ENCODE measurements around the gene SLC48A1.

SLC48A1 gene

DNA sequence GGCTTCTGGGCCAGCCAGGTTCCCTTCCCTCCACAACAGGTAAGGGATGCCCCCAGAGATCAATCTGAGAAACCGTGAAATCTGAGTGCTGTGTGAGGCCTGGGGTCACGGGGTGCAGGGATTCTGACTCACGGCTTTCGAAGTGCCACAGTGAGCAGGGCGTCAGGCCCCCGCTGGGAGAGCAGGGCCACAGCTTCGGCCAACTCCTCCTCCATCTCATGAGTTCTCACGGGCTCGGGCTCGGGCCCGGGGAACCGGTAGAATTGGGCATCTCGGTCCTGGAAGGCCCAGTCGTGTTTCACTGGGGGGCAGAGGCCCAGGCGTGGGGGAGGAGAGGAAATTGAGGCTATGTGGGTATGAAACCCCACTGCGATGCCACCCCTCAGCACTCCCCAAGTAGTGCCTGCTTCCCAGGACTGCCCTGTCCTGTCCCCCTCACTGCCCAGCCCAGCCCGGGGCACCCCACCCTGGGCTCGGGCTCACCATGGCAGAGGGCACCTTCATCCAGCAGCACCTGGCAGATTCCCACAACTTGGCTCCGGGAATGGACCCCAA, 22.0 kb upstream of the SLC48A1 start (continued):
- TF ChIP-seq, protein P1, sequence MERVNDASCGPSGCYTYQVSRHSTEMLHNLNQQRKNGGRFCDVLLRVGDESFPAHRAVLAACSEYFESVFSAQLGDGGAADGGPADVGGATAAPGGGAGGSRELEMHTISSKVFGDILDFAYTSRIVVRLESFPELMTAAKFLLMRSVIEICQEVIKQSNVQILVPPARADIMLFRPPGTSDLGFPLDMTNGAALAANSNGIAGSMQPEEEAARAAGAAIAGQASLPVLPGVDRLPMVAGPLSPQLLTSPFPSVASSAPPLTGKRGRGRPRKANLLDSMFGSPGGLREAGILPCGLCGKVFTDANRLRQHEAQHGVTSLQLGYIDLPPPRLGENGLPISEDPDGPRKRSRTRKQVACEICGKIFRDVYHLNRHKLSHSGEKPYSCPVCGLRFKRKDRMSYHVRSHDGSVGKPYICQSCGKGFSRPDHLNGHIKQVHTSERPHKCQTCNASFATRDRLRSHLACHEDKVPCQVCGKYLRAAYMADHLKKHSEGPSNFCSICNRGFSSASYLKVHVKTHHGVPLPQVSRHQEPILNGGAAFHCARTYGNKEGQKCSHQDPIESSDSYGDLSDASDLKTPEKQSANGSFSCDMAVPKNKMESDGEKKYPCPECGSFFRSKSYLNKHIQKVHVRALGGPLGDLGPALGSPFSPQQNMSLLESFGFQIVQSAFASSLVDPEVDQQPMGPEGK (CRISPR knock-in tag; IDR thresholded peaks at IDR 0.05; ENCODE audit: borderline replicate concordance): no peak

DNA sequence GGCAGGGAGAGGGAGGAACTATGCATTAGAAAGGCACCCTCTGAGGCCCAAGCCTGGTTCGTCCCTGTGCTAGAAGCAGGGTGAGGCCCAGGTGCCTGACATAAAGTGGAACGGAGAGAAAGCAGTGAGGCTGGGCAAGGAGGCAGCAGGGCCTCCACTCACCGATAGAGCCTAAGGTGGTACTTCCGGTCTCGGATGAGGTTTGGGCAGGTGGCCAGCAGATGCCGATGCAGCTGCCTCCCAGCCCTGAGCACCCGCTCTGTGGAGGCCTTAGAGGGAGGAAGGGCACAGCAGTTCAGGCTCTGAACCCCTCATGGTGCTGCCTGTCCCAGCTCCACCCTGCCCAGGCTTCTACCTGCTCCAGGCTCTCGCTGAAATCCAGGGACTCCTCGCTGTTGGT, 21.5 kb upstream of the SLC48A1 start:
- TF ChIP-seq TCF4 (CRISPR knock-in tag; IDR thresholded peaks at IDR 0.05; ENCODE audit: borderline replicate concordance) (no peak), PPARA (CRISPR knock-in tag; IDR thresholded peaks at IDR 0.05; ENCODE audit: borderline replicate concordance) (no peak), TOX (CRISPR knock-in tag; IDR thresholded peaks at IDR 0.05; ENCODE audit: borderline replicate concordance) (no peak), ZFP3 (CRISPR knock-in tag; IDR thresholded peaks at IDR 0.05) (no peak), ZC3H10 (CRISPR knock-in tag; IDR thresholded peaks at IDR 0.05) (no peak), ESRRG (CRISPR knock-in tag; IDR thresholded peaks at IDR 0.05) (no peak), OSR1 (CRISPR knock-in tag; IDR thresholded peaks at IDR 0.05) (no peak), ARNTL (CRISPR knock-in tag; IDR thresholded peaks at IDR 0.05; ENCODE audit: borderline replicate concordance, low read depth) (no peak)
- TF ChIP-seq, protein P1 (CRISPR knock-in tag; IDR thresholded peaks at IDR 0.05; ENCODE audit: borderline replicate concordance): no peak
- TF ChIP-seq, protein P2, sequence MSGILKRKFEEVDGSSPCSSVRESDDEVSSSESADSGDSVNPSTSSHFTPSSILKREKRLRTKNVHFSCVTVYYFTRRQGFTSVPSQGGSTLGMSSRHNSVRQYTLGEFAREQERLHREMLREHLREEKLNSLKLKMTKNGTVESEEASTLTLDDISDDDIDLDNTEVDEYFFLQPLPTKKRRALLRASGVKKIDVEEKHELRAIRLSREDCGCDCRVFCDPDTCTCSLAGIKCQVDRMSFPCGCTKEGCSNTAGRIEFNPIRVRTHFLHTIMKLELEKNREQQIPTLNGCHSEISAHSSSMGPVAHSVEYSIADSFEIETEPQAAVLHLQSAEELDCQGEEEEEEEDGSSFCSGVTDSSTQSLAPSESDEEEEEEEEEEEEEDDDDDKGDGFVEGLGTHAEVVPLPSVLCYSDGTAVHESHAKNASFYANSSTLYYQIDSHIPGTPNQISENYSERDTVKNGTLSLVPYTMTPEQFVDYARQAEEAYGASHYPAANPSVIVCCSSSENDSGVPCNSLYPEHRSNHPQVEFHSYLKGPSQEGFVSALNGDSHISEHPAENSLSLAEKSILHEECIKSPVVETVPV (CRISPR knock-in tag; IDR thresholded peaks at IDR 0.05): no peak
- TF ChIP-seq, protein P3, sequence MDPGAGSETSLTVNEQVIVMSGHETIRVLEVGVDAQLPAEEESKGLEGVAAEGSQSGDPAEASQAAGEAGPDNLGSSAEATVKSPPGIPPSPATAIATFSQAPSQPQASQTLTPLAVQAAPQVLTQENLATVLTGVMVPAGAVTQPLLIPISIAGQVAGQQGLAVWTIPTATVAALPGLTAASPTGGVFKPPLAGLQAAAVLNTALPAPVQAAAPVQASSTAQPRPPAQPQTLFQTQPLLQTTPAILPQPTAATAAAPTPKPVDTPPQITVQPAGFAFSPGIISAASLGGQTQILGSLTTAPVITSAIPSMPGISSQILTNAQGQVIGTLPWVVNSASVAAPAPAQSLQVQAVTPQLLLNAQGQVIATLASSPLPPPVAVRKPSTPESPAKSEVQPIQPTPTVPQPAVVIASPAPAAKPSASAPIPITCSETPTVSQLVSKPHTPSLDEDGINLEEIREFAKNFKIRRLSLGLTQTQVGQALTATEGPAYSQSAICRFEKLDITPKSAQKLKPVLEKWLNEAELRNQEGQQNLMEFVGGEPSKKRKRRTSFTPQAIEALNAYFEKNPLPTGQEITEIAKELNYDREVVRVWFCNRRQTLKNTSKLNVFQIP (CRISPR knock-in tag; IDR thresholded peaks at IDR 0.05; ENCODE audit: borderline replicate concordance, low read depth): no peak
- no peak for ATAC-seq

DNA sequence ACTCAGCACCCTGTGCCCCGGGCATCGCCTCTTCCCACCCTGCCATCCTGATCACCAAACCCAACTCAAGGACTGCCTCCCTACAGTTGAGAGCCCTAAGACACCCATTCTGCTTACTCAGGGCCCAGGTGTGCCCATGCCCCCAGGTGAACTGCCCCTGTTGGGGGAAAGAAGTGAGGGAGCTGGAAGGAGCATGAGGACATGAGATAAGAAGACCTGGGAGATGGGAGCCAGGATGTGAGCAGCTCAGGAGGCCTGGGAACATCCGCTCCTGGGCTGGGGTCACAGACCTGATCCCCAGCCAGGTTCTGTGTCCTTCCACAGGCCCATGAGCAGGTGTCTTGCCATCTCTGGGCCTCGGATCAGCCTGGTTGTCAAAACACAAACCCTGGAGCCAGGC, 20.9 kb upstream of the SLC48A1 start:
- ATAC-seq: no peak
- TF ChIP-seq PPARA (CRISPR knock-in tag; IDR thresholded peaks at IDR 0.05; ENCODE audit: borderline replicate concordance) (no peak), ZNF565 (CRISPR knock-in tag; conservative IDR thresholded peaks at IDR 0.05; ENCODE audit: low read depth) (no peak), GLIS3 (CRISPR knock-in tag; IDR thresholded peaks at IDR 0.05) (no peak), SNAI2 (CRISPR knock-in tag; IDR thresholded peaks at IDR 0.05) (no peak), TCF4 (CRISPR knock-in tag; IDR thresholded peaks at IDR 0.05; ENCODE audit: borderline replicate concordance) (no peak), BACH2 (CRISPR knock-in tag; IDR thresholded peaks at IDR 0.05; ENCODE audit: borderline replicate concordance) (no peak), ZNF70 (CRISPR knock-in tag; IDR thresholded peaks at IDR 0.05) (no peak), ESRRG (CRISPR knock-in tag; IDR thresholded peaks at IDR 0.05) (no peak), ZNF8 (CRISPR knock-in tag; IDR thresholded peaks at IDR 0.05) (no peak), ZFP30 (CRISPR knock-in tag; IDR thresholded peaks at IDR 0.05) (no peak)
- TF ChIP-seq, protein P4, sequence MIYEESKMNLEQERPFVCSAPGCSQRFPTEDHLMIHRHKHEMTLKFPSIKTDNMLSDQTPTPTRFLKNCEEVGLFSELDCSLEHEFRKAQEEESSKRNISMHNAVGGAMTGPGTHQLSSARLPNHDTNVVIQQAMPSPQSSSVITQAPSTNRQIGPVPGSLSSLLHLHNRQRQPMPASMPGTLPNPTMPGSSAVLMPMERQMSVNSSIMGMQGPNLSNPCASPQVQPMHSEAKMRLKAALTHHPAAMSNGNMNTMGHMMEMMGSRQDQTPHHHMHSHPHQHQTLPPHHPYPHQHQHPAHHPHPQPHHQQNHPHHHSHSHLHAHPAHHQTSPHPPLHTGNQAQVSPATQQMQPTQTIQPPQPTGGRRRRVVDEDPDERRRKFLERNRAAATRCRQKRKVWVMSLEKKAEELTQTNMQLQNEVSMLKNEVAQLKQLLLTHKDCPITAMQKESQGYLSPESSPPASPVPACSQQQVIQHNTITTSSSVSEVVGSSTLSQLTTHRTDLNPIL (CRISPR knock-in tag; IDR thresholded peaks at IDR 0.05; ENCODE audit: low read depth): no peak
- TF ChIP-seq, protein P3 (CRISPR knock-in tag; IDR thresholded peaks at IDR 0.05; ENCODE audit: borderline replicate concordance, low read depth): no peak
- TF ChIP-seq, protein P1 (CRISPR knock-in tag; IDR thresholded peaks at IDR 0.05; ENCODE audit: borderline replicate concordance): no peak

All from SK-N-SH treated with all-trans-retinoic acid at 6 μM for 48 hours (cell line).